IMR-90 (cell line): ENCODE data around the gene INTS2. TPM values are rescaled to one million over a fixed set of nuclear protein-coding genes. Genes with fewer than 3 reads are reported as not detected.

Experiments
- ATAC-seq: fragments of 200-7000 bp; cut with Tn5 transposase; 2 replicates; pipeline ENCODE4 v1.9.1; 2020; ENCODE audit warnings: low read depth, mild to moderate bottlenecking, moderate library complexity
- BruUV-seq: library from RNA; stranded (reverse); fragments of 400-500 nt; replicated peaks from 2 replicates; lab custom pipeline; 2021; lab: Mats Ljungman, UMichigan
- CTCF ChIA-PET: fragments of 300-600 bp; formaldehyde crosslinking; extraction: SDS; loops from one replicate; lab custom pipeline; 2021; ENCODE audit warnings: antibody characterized with exemption; lab: Yijun Ruan, JAX
- POLR2A ChIA-PET: fragments of 300-600 bp; sonication (Branson Sonifier 250); formaldehyde crosslinking; loops from one replicate; lab custom pipeline; 2022; ENCODE audit warnings: antibody characterized with exemption; ENCODE audit not compliant: unreplicated experiment; lab: Charles Lee
- DNase-seq: peaks from one replicate; pipeline ENCODE4 v3.0.0; 2013
- H2AFZ ChIP-seq: replicated peaks from 2 replicates; pipeline ENCODE3; 2013; ENCODE audit warnings: low read length, mild to moderate bottlenecking; ENCODE audit not compliant: poor library complexity
- H2AK5ac ChIP-seq: 2 replicates; pipeline ENCODE4 v1.6.1; 2013; ENCODE audit warnings: low read depth, low read length, inconsistent platforms
- H2AK9ac ChIP-seq: replicated peaks from 2 replicates; pipeline ENCODE3; 2013; ENCODE audit warnings: mild to moderate bottlenecking, low read depth, low read length, moderate library complexity; ENCODE audit not compliant: poor library complexity
- H2BK120ac ChIP-seq: 2 replicates; pipeline ENCODE4 v1.6.1; 2013; ENCODE audit warnings: low read depth, low read length, inconsistent platforms
- H2BK15ac ChIP-seq: 3 replicates; pipeline ENCODE4 v1.6.1; 2013; ENCODE audit warnings: low read depth, low read length, inconsistent platforms
- H2BK20ac ChIP-seq: 2 replicates; pipeline ENCODE4 v1.6.1; 2013; ENCODE audit warnings: low read depth, mild to moderate bottlenecking, inconsistent platforms, low read length, moderate library complexity
- H2BK5ac ChIP-seq: 2 replicates; pipeline ENCODE4 v1.6.1; 2013; ENCODE audit warnings: mild to moderate bottlenecking, low read depth, low read length, inconsistent platforms; ENCODE audit not compliant: poor library complexity, severe bottlenecking
- H3K14ac ChIP-seq: replicated peaks from 2 replicates; pipeline ENCODE4 v1.6.1; 2013; ENCODE audit warnings: low read depth, low read length, inconsistent platforms
- H3K18ac ChIP-seq: 2 replicates; pipeline ENCODE4 v1.6.1; 2013; ENCODE audit warnings: low read depth, low read length, control low read depth
- H3K23ac ChIP-seq: 2 replicates; pipeline ENCODE4 v1.6.1; 2013; ENCODE audit warnings: low read depth, low read length, inconsistent platforms
- H3K27ac ChIP-seq: 2 replicates; pipeline ENCODE4 v1.5.1; 2013; ENCODE audit warnings: mild to moderate bottlenecking, control low read depth, low read length; ENCODE audit not compliant: insufficient read depth
- H3K27me3 ChIP-seq: 2 replicates; pipeline ENCODE4 v1.6.1; 2013; ENCODE audit warnings: low read length; ENCODE audit not compliant: control insufficient read depth, insufficient read depth
- H3K36me3 ChIP-seq: 2 replicates; pipeline ENCODE4 v1.6.1; 2013; ENCODE audit warnings: low read length, mixed read lengths; ENCODE audit not compliant: control insufficient read depth, insufficient read depth
- H3K4ac ChIP-seq: 2 replicates; pipeline ENCODE4 v1.6.1; 2013; ENCODE audit warnings: low read depth, low read length, inconsistent platforms
- H3K4me1 ChIP-seq: 2 replicates; pipeline ENCODE4 v1.6.1; 2013; ENCODE audit warnings: low read length, mixed read lengths; ENCODE audit not compliant: control insufficient read depth, insufficient read depth
- H3K4me2 ChIP-seq: 2 replicates; pipeline ENCODE4 v1.6.1; 2013; ENCODE audit warnings: low read depth, mild to moderate bottlenecking, control low read depth, low read length, moderate library complexity
- H3K4me3 ChIP-seq: 2 replicates; pipeline ENCODE4 v1.5.1; 2013; ENCODE audit warnings: low read depth, mild to moderate bottlenecking, control low read depth, low read length, moderate library complexity; ENCODE audit not compliant: insufficient read depth
- H3K56ac ChIP-seq: 2 replicates; pipeline ENCODE4 v1.6.1; 2013; ENCODE audit warnings: low read length, inconsistent platforms; ENCODE audit not compliant: insufficient read depth; ENCODE audit errors: extremely low read depth
- H3K79me1 ChIP-seq, 2 experiments: 2 replicates each; pipeline ENCODE4 v1.6.1; 2013; ENCODE audit warnings: low read length in 2 of 2, inconsistent platforms in 1 of 2, low read depth in 1 of 2
- H3K9ac ChIP-seq: 2 replicates; pipeline ENCODE4 v1.6.1; 2013; ENCODE audit warnings: low read depth, low read length, control low read depth
- H3K9me1 ChIP-seq: 2 replicates; pipeline ENCODE4 v1.6.1; 2013; ENCODE audit warnings: low read length, inconsistent platforms; ENCODE audit not compliant: insufficient read depth
- H3K9me3 ChIP-seq: 2 replicates; pipeline ENCODE4 v1.6.1; 2013; ENCODE audit warnings: low read length; ENCODE audit not compliant: control insufficient read depth, insufficient read depth
- H4K20me1 ChIP-seq: 2 replicates; pipeline ENCODE4 v1.6.1; 2013; ENCODE audit warnings: low read length, inconsistent platforms; ENCODE audit not compliant: insufficient read depth
- H4K5ac ChIP-seq: 2 replicates; pipeline ENCODE4 v1.6.1; 2013; ENCODE audit warnings: mild to moderate bottlenecking, low read depth, low read length, control low read depth
- H4K8ac ChIP-seq, 2 experiments: 2 replicates each; pipeline ENCODE4 v1.6.1; 2013; ENCODE audit warnings: low read depth in 2 of 2, low read length in 2 of 2, control low read depth in 1 of 2, inconsistent platforms in 1 of 2
- H4K91ac ChIP-seq: 2 replicates; pipeline ENCODE4 v1.6.1; 2013; ENCODE audit warnings: low read depth, low read length, inconsistent platforms; ENCODE audit not compliant: insufficient read depth
- BHLHE40 ChIP-seq: fragments of 150-350 bp; IDR thresholded peaks from 2 replicates; pipeline ENCODE4 v1.6.1; 2016; ENCODE audit warnings: mild to moderate bottlenecking, low read depth, low read length
- CEBPB ChIP-seq: IDR thresholded peaks from 2 replicates; pipeline ENCODE4 v1.6.1; 2012; ENCODE audit warnings: low read depth, low read length, improper control_type of control experiment
- CHD1 ChIP-seq: IDR thresholded peaks from 2 replicates; pipeline ENCODE4 v1.6.1; 2012; ENCODE audit warnings: low read depth, low read length, improper control_type of control experiment
- CTCF ChIP-seq: conservative IDR thresholded peaks from 2 replicates; pipeline ENCODE4 v1.5.1; 2012; ENCODE audit warnings: mild to moderate bottlenecking, low read depth, low read length, improper control_type of control experiment
- ELK1 ChIP-seq: fragments of 150-350 bp; IDR thresholded peaks from 2 replicates; pipeline ENCODE4 v1.6.1; 2016; ENCODE audit warnings: low read depth, mild to moderate bottlenecking, low read length, moderate library complexity, borderline replicate concordance
- FOS ChIP-seq: fragments of 150-350 bp; IDR thresholded peaks from 2 replicates; pipeline ENCODE4 v1.6.1; 2016; ENCODE audit warnings: low read depth, low read length
- MAFK ChIP-seq: IDR thresholded peaks from 2 replicates; pipeline ENCODE4 v1.6.1; 2012; ENCODE audit warnings: low read depth, low read length, improper control_type of control experiment
- MAZ ChIP-seq: IDR thresholded peaks from 2 replicates; pipeline ENCODE4 v1.6.1; 2012; ENCODE audit warnings: low read depth, mild to moderate bottlenecking, low read length, improper control_type of control experiment, moderate library complexity, borderline replicate concordance
- MXI1 ChIP-seq: IDR thresholded peaks from 2 replicates; pipeline ENCODE4 v1.6.1; 2012; ENCODE audit warnings: low read depth, mild to moderate bottlenecking, low read length, moderate library complexity, borderline replicate concordance
- NFE2L2 ChIP-seq: fragments of 150-350 bp; IDR thresholded peaks from 2 replicates; pipeline ENCODE4 v1.6.1; 2016; ENCODE audit warnings: low read depth, mild to moderate bottlenecking, low read length
- POLR2A ChIP-seq: IDR thresholded peaks from 2 replicates; pipeline ENCODE4 v1.6.1; 2012; ENCODE audit warnings: mild to moderate bottlenecking, low read depth, low read length
- RAD21 ChIP-seq: IDR thresholded peaks from 2 replicates; pipeline ENCODE4 v1.6.1; 2012; ENCODE audit warnings: low read length, improper control_type of control experiment
- RCOR1 ChIP-seq: IDR thresholded peaks from 2 replicates; pipeline ENCODE4 v1.6.1; 2012; ENCODE audit warnings: mild to moderate bottlenecking, low read length, improper control_type of control experiment; ENCODE audit not compliant: insufficient replicate concordance
- RFX5 ChIP-seq: IDR thresholded peaks from 2 replicates; pipeline ENCODE4 v1.8.0; 2012; ENCODE audit warnings: low read depth, mild to moderate bottlenecking, low read length, moderate library complexity
- SMC3 ChIP-seq: fragments of 150-350 bp; IDR thresholded peaks from 2 replicates; pipeline ENCODE4 v1.6.1; 2016; ENCODE audit warnings: low read depth, mild to moderate bottlenecking, antibody characterized with exemption, low read length, moderate library complexity
- USF2 ChIP-seq: fragments of 150-350 bp; IDR thresholded peaks from 2 replicates; pipeline ENCODE4 v1.6.1; 2017; ENCODE audit warnings: mild to moderate bottlenecking, antibody characterized with exemption, low read length, low read depth
- WGBS, 2 experiments: methylation state at CpG; one replicate each; pipeline versions ENCODE4 v1.1.5 to v1.1.7; 2013; ENCODE audit warnings: missing lambda C conversion rate in 2 of 2; ENCODE audit not compliant: insufficient read length in 1 of 2; ENCODE audit errors: extremely low coverage in 2 of 2; 5-methylcytosine and 5-hydroxymethylcytosine counted together
- dilution Hi-C: fragments of 300-500 bp; cut with HindIII; formaldehyde crosslinking; loops from one replicate; pipeline ENCODE4 v1.14.3; 2018; ENCODE audit warnings: low sequenced_read_pairs; ENCODE audit not compliant: unreplicated experiment
- in situ Hi-C: fragments of 300-500 bp; cut with MboI; formaldehyde crosslinking; loops from 3 replicates; pipeline ENCODE4 v1.14.3; 2019; ENCODE audit warnings: low sequenced_read_pairs, inconsistent platforms, mixed read lengths
- intact Hi-C: fragments of 100-400 bp; cut with micrococcal nuclease; formaldehyde crosslinking; loops from 2 replicates; pipeline ENCODE4 v1.10.0; 2022
- polyA plus RNA-seq, 3 experiments: library from polyadenylated mRNA; depleted of rRNA; stranded (reverse); fragments of >200 nt; gene quantifications; 2 replicates each; pipeline ENCODE4 v1.2.3, GENCODE V29; 2012; ENCODE audit warnings: low replicate concordance in 1 of 3
- total RNA-seq: library from RNA; depleted of rRNA; stranded (reverse); fragments of >200 nt; gene quantifications from 2 replicates; pipeline ENCODE4 v1.2.3, GENCODE V29; 2012

INTS2 gene
- total and polyA plus RNA-seq, 2 of the 4 experiments (the other 2 are of a cell fraction), result 4.0 to 17.4 TPM

GRCh38 chr17:61903251-61903650 lies 24.5 kb downstream of the INTS2 start:
- POLR2A ChIA-PET, result no interaction called here
- no peak overlapping the region for H3K4ac ChIP-seq
- in situ Hi-C loops, result no loop called here
- peaks cover 21% of the 10 kb centered on the region for H3K36me3 ChIP-seq
- no peaks in the 10 kb centered on the region for H3K27me3 ChIP-seq
- no peak overlapping the region for H2BK20ac ChIP-seq
- no peaks in the 10 kb centered on the region for H3K4me1 ChIP-seq
- H3K9me3 ChIP-seq, result no peaks in the 10 kb centered on the region
- CTCF ChIA-PET, result interaction anchor here (0.6 kb wide), 1 partner anchor 16 kb away, joined by 6 read pairs; no protein-coding TSS in a partner anchor
- H3K4me2 ChIP-seq, result no peak overlapping the region
- H3K18ac ChIP-seq, result no peak overlapping the region
- no peak overlapping the region for H4K8ac ChIP-seq
- no peaks in the 10 kb centered on the region for H3K79me1 ChIP-seq
- H2AK5ac ChIP-seq, result no peak overlapping the region
- no peak overlapping the region for H2AK9ac ChIP-seq
- H2BK5ac ChIP-seq, result no peak overlapping the region
- no peak overlapping the region for H3K14ac ChIP-seq
- H3K4me3 ChIP-seq, result no peak overlapping the region
- H3K56ac ChIP-seq, result no peak overlapping the region
- no peak for DNase-seq
- no peaks in the 10 kb centered on the region for H4K20me1 ChIP-seq
- H2BK15ac ChIP-seq, result no peak overlapping the region
- BruUV-seq, result no TSS peak
- H4K91ac ChIP-seq, result no peak overlapping the region
- no peak overlapping the region for H4K5ac ChIP-seq
- dilution Hi-C loops, result no loop called here
- H2BK120ac ChIP-seq, result no peak overlapping the region
- H3K27ac ChIP-seq, result no peak overlapping the region
- intact Hi-C loops, result no loop called here
- ATAC-seq, result no peak
- WGBS, 2 experiments, result no CpG with 5 or more reads among the region's 3 CpGs
- no peak for TF ChIP-seq RAD21
- TF ChIP-seq RFX5, result no peak
- no peak for TF ChIP-seq RCOR1
- TF ChIP-seq MAZ, result no peak
- TF ChIP-seq FOS, result no peak
- TF ChIP-seq CEBPB, result no peak
- TF ChIP-seq MAFK, result no peak
- no peak for TF ChIP-seq NFE2L2
- no peak for TF ChIP-seq MXI1
- TF ChIP-seq BHLHE40, result no peak
- TF ChIP-seq ELK1, result no peak
- TF ChIP-seq CHD1, result no peak
- TF ChIP-seq USF2, result no peak
- no peak for TF ChIP-seq POLR2A
- TF ChIP-seq CTCF, result no peak
- no peak for TF ChIP-seq SMC3
- H2AFZ ChIP-seq, result no peak overlapping the region
- H3K23ac ChIP-seq, result no peak overlapping the region
- H3K9ac ChIP-seq, result no peak overlapping the region
- H3K9me1 ChIP-seq, result 0 out of 2 replicates have a peak, but pooled peaks cover 3% of the 10 kb centered on the region
